GM12865 (cell line): ENCODE results near the gene MYO18B.

Source experiments
- DNase-seq: peaks from one replicate; pipeline ENCODE4 v3.0.0; 2010; ENCODE audit warnings: low read depth
- H3K4me3 ChIP-seq: 2 replicates; pipeline ENCODE4 v1.5.1; 2011; ENCODE audit warnings: mild to moderate bottlenecking, low read depth, low read length, control low read depth
- TF ChIP-seq, protein P1 (sequence below): IDR thresholded peaks from 2 replicates; pipeline ENCODE4 v1.5.1; 2011; ENCODE audit warnings: low read length, control low read depth, low read depth, inconsistent platforms; ENCODE audit not compliant: insufficient read depth; ENCODE audit errors: missing control alignments

Gene MYO18B

DNA sequence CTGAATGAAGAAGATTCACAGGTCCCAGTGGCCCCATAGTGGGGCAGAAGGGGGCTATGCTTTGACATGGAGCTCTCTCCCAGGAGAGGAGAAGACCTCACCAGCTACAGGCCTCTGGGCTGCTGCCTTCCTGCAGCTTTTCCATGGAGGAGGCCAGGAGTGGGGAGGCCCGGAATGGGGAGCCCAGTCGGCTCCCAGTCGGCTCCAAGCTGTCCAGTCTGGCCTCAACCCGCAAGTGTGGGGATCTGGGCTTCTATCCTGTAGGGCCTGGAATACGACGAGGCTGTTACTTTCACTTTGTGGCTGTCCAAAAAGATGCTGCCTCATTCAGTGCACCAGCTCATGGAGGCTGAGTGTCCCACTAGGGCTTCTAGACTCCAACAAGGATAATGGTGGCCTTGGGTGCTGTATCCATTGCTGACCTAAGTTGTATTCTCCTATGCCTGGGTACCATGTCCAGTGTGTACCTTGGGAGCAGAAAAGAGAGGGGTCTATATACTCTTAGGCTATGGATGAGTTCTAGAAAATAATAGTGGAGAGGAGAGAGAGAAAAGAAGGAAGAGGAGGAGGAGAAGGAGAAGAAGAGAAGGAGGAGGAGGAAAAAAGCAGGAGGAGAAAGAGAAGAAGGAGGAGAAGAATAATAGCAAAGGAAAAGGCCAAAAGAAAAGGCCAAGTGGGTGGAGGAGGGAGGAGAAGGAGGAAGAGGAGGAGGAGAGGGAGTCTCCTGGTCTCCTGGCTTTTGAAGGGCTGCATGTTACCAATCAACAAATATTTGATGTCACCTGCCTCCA lies 1.1 kb downstream of the MYO18B start:
- no peak overlapping the region for H3K4me3 ChIP-seq

DNA sequence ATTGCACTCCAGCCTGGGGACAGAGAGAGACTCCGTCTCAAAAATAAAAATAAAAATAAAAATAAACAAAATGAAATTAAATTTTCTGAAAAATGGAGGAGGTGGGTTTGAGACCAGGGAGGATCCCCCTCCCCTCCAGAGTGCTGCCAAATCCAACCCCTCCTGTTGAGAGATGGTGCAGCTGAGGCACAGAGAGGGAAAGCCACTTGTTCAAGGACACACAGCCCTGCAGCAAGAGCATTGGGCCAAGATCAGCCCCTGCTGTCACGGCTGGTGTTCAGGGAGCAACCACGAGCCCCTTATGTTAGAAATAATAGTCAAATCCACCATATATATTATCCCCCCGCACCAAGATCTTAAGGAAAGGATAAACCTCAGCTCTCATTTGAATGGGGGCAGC lies 2.7 kb downstream of the MYO18B start:
- no peak for DNase-seq
- TF ChIP-seq, protein P1, sequence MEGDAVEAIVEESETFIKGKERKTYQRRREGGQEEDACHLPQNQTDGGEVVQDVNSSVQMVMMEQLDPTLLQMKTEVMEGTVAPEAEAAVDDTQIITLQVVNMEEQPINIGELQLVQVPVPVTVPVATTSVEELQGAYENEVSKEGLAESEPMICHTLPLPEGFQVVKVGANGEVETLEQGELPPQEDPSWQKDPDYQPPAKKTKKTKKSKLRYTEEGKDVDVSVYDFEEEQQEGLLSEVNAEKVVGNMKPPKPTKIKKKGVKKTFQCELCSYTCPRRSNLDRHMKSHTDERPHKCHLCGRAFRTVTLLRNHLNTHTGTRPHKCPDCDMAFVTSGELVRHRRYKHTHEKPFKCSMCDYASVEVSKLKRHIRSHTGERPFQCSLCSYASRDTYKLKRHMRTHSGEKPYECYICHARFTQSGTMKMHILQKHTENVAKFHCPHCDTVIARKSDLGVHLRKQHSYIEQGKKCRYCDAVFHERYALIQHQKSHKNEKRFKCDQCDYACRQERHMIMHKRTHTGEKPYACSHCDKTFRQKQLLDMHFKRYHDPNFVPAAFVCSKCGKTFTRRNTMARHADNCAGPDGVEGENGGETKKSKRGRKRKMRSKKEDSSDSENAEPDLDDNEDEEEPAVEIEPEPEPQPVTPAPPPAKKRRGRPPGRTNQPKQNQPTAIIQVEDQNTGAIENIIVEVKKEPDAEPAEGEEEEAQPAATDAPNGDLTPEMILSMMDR: no peak
- no peak overlapping the region for H3K4me3 ChIP-seq

More for the DNA sequence above, 1.1 kb downstream of the MYO18B start:
- no peak for DNase-seq
- TF ChIP-seq, protein P1: no peak

DNA sequence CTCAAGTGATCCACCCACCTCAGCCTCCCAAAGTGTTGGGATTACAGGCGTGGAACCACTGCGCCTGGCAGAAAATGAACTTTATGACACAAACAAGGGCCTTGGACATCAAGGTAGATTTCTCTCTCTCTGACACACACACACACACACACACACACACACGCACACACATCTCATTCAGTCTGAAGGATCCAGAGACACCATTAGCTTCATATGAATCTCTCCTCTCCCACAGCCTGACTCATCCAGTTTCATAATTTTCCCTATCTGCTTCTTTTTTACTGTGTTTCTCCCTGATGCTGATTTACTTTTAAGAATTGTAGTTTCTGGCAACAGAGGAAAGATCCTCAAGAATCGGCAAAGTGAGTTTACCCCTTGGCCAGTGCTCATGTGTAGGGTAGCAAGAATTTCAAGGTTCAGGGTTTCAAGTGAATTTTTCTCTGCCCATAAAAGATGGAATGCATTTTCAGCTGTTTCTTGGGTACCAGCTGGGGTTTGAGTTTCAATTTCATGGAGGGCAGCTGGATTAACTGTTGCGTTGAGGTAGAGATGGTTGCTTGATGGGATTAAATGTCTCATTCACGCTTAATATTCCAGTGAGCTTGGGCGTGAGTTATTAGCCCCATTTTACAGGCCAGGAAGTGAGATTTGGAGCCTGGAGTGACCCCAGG lies 3.5 kb downstream of the MYO18B start:
- no peak for DNase-seq
- no peak overlapping the region for H3K4me3 ChIP-seq
- TF ChIP-seq, protein P1: no peak

DNA sequence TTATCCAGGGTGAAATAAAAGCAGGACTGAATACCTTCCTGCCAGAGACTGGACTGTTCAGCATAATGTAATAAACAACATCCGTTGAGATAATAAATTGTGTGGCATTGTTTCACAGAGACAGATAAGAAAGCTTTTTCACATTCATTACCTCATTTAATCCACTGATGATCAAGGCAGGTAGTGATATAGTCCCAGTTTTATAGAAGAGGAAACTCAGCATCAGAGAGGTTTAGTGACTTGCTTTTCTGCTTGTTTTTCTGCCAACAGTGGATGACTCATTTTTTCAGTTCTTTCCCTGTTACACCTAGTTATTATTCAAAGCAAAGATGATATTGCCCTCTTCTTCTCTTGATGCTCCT lies 4.0 kb downstream of the MYO18B start:
- H3K4me3 ChIP-seq: no peak overlapping the region
- DNase-seq: no peak
- TF ChIP-seq, protein P1: no peak

DNA sequence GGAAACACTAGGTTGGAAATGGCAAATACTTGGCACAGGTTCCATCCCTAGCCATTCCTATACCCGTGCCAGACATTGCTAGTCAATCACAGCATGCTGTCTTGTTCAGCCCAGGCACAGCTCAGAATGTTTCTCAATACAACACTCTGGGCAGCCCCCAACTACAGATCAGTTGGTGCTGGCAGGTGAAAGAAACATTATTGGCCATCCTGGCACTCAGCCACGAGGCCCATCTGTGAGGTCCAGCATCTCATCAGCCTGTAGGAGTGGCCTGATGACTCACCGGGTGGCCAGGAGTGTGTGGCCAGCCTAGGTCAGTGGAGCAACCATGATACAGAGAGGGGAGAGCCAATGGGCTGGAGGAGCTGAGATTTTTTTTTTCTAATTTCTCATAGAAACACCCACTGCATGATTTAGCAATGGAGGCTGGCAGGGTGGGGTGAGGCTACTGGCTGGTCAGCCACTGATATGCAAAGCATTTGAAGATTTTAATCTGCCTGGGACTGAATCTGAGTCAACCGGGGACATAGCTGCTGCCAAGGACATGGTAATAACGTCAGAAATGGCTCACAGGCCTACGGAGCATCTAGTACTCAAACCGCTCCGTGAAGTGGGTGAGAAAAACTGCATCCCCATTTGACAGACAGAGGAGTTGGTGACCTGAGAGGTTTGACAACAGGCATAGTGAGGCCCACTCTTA lies 5.4 kb downstream of the MYO18B start:
- DNase-seq: no peak
- H3K4me3 ChIP-seq: no peak overlapping the region
- TF ChIP-seq, protein P1: no peak

DNA sequence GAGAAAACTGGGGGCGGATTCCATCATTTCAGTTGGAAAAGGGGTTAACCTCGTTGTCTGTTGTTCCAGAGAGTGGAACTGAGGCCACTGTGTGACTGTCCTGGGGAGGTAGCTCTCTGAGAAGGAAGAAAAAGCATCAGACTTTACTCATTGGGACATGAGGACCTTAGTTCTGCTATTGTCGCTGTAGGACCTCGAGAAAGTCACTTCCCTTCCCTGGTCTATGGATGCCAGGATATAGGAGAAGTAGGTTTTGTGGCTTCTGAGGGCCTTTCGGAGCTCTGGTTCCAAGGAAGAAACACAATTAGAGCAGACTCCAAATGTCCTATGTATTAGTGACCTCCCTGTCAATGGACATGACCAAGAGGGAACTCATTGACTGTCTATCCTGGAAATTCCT lies 6.2 kb downstream of the MYO18B start:
- no peak overlapping the region for H3K4me3 ChIP-seq
- DNase-seq: no peak
- TF ChIP-seq, protein P1: no peak

DNA sequence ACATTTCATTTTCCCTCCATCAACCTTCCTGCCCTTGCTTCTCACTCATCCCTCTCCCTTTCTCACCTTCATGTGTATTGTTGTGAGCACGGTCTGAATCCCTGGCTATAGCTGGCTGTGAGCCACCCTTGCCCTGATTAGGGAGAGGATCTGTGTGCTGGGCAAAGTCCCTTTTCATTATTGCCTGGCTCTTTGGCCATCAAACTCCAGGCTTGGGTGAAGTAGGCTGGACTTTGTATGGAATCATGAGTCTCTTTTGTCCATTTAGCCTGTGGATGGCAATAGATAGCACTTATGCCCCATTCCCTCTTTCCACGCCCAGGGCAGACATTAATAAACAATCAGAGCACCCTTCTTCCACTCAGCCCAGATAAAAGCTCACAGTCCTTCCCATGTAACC lies 6.7 kb downstream of the MYO18B start:
- DNase-seq: no peak

More for the DNA sequence above, 6.7 kb downstream of the MYO18B start:
- TF ChIP-seq, protein P1: no peak
- H3K4me3 ChIP-seq: no peak overlapping the region
